GM19397 (cell line): ENCODE data around the gene CCDC172.

Experiments
- ATAC-seq: cut with Tn5 transposase; IDR thresholded peaks from one replicate; pipeline ENCODE4 v1.9.1; 2021; ENCODE audit warnings: mild to moderate bottlenecking, moderate library complexity; ENCODE audit not compliant: unreplicated experiment

CCDC172 gene

GRCh38 chr10:116427671-116428070 is 103.4 kb downstream of the CCDC172 start, which contains the start of gene PNLIPRP3:
Gene PNLIPRP3 (plus strand): TSS chr10:116427847. CDS start chr10:116428013, 166 bp downstream.
- ATAC-seq = no peak

- no peak for ATAC-seq
Measured at GRCh38 chr10:116429288-116429977, 105.2 kb downstream of the CCDC172 start.
